Astrocyte (in vitro differentiated cells and primary cell): ENCODE measurements around the gene GNB2.

Source experiments
- EZH2 ChIP-seq: IDR thresholded peaks from 2 replicates; pipeline ENCODE4 v1.6.1; 2012; ENCODE audit warnings: mild to moderate bottlenecking, low read length, inconsistent platforms; ENCODE audit not compliant: insufficient read depth
- TF ChIP-seq, protein P1 (sequence below): IDR thresholded peaks from 2 replicates; pipeline ENCODE4 v1.5.1; 2011; ENCODE audit warnings: low read depth, mild to moderate bottlenecking, inconsistent platforms, low read length, moderate library complexity; ENCODE audit not compliant: insufficient read depth

DNA sequence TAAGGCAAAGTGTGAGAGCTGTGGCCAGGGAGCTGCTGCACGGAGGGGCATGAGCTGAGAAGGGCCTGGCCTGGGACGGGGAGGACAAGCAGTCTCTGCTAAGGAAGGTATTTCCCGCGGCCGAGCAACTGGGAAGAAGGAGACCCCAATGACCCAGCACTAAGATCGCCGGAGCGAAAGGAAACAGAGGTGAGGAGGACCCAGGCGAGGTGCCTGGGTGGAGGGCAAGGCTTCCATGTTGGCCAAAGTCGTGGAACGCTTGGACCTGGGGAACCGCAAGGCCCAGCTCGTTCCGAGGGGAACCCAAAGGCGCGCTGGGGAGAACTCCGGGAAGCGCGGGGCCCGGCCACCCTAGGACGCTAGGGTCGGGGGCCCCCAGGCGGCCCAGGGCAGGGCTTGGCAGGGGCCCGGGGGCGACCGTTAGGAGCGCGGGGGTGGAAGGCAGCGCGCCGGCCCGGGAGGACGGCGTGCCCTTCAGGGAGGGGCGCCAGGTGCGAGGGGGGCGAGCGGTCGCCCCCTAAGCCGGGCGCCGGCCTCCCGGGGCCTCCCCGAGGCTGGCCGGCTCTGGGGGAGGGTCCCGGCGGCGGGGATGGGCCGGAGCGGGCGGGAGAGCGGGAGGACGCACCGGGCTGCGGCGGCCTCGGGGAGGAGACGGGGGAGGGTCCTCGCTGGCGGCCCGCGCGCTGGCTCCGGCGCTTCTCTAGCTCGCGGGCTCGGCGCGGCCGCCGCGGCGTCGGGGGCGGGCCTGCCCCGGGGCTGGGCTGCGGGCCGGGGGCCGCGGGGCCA lies 20.0 kb downstream of the GNB2 start:
- TF ChIP-seq, protein P1, sequence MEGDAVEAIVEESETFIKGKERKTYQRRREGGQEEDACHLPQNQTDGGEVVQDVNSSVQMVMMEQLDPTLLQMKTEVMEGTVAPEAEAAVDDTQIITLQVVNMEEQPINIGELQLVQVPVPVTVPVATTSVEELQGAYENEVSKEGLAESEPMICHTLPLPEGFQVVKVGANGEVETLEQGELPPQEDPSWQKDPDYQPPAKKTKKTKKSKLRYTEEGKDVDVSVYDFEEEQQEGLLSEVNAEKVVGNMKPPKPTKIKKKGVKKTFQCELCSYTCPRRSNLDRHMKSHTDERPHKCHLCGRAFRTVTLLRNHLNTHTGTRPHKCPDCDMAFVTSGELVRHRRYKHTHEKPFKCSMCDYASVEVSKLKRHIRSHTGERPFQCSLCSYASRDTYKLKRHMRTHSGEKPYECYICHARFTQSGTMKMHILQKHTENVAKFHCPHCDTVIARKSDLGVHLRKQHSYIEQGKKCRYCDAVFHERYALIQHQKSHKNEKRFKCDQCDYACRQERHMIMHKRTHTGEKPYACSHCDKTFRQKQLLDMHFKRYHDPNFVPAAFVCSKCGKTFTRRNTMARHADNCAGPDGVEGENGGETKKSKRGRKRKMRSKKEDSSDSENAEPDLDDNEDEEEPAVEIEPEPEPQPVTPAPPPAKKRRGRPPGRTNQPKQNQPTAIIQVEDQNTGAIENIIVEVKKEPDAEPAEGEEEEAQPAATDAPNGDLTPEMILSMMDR = no peak
- TF ChIP-seq EZH2 = no peak
